ENCODE results near the gene GPR55.
A peak's percentile ranks its signal among the peaks of the same experiment; 100 is the strongest.

Gene GPR55

GRCh38 chr2:230868161-230868946 is 56.7 kb downstream of the GPR55 start:
- DNase-seq (ENCODE audit: low read depth in 2 of 2): no peak

- DNase-seq (ENCODE audit: low read depth in 2 of 2): no peak
Measured at GRCh38 chr2:230866756-230867523, 58.1 kb downstream of the GPR55 start.

GRCh38 chr2:230865766-230866755 is 59.0 kb downstream of the GPR55 start:
- no peak for DNase-seq (ENCODE audit: low read depth in 2 of 2)

- DNase-seq (ENCODE audit: low read depth in 2 of 2): no peak
Measured at GRCh38 chr2:230865307-230865765, 59.7 kb downstream of the GPR55 start.

- peak; percentile 61 to 67 for DNase-seq (ENCODE audit: low read depth in 2 of 2)
Measured at GRCh38 chr2:230864605-230865306, 60.3 kb downstream of the GPR55 start, which contains the start of gene ITM2C. Gene ITM2C (plus strand): TSS chr2:230864942. CDS start chr2:230865026, 84 bp downstream.

GRCh38 chr2:230864122-230864604 is 60.9 kb downstream of the GPR55 start:
- no peak for DNase-seq (ENCODE audit: low read depth in 2 of 2)

GRCh38 chr2:230863442-230864121 is 61.5 kb downstream of the GPR55 start:
- no peak for DNase-seq (ENCODE audit: low read depth in 2 of 2)

GRCh38 chr2:230863031-230863430 is 62.0 kb downstream of the GPR55 start:
- no peak for DNase-seq (ENCODE audit: low read depth in 2 of 2)

GRCh38 chr2:230862292-230862691 is 62.8 kb downstream of the GPR55 start:
- DNase-seq (ENCODE audit: low read depth in 2 of 2): no peak

- no peak for DNase-seq (ENCODE audit: low read depth in 2 of 2)
Measured at GRCh38 chr2:230861552-230862255, 63.3 kb downstream of the GPR55 start.

All from stimulated activated CD4-positive, alpha-beta T cell treated with anti-CD3 and anti-CD28 coated beads, Interleukin-12 subunit alpha, Interleukin-12 subunit beta, amount 100 ng/mL, for 24 hours (primary cell).